IMR-90 (cell line): Measurements from ENCODE around the gene ESYT1. TPM values are rescaled to one million over a fixed set of nuclear protein-coding genes. Genes with fewer than 3 reads are reported as not detected.

Experiments
- ATAC-seq: fragments of 200-7000 bp; cut with Tn5 transposase; 2 replicates; pipeline ENCODE4 v1.9.1; 2020; ENCODE audit warnings: low read depth, mild to moderate bottlenecking, moderate library complexity
- BruUV-seq: library from RNA; stranded (reverse); fragments of 400-500 nt; replicated peaks from 2 replicates; lab custom pipeline; 2021; lab: Mats Ljungman, UMichigan
- CTCF ChIA-PET: fragments of 300-600 bp; formaldehyde crosslinking; extraction: SDS; loops from one replicate; lab custom pipeline; 2021; ENCODE audit warnings: antibody characterized with exemption; lab: Yijun Ruan, JAX
- POLR2A ChIA-PET: fragments of 300-600 bp; sonication (Branson Sonifier 250); formaldehyde crosslinking; loops from one replicate; lab custom pipeline; 2022; ENCODE audit warnings: antibody characterized with exemption; ENCODE audit not compliant: unreplicated experiment; lab: Charles Lee
- DNase-seq: peaks from one replicate; pipeline ENCODE4 v3.0.0; 2013
- H2AFZ ChIP-seq: replicated peaks from 2 replicates; pipeline ENCODE3; 2013; ENCODE audit warnings: low read length, mild to moderate bottlenecking; ENCODE audit not compliant: poor library complexity
- H2AK5ac ChIP-seq: 2 replicates; pipeline ENCODE4 v1.6.1; 2013; ENCODE audit warnings: low read depth, low read length, inconsistent platforms
- H2AK9ac ChIP-seq: replicated peaks from 2 replicates; pipeline ENCODE3; 2013; ENCODE audit warnings: mild to moderate bottlenecking, low read depth, low read length, moderate library complexity; ENCODE audit not compliant: poor library complexity
- H2BK120ac ChIP-seq: 2 replicates; pipeline ENCODE4 v1.6.1; 2013; ENCODE audit warnings: low read depth, low read length, inconsistent platforms
- H2BK15ac ChIP-seq: 3 replicates; pipeline ENCODE4 v1.6.1; 2013; ENCODE audit warnings: low read depth, low read length, inconsistent platforms
- H2BK20ac ChIP-seq: 2 replicates; pipeline ENCODE4 v1.6.1; 2013; ENCODE audit warnings: low read depth, mild to moderate bottlenecking, inconsistent platforms, low read length, moderate library complexity
- H2BK5ac ChIP-seq: 2 replicates; pipeline ENCODE4 v1.6.1; 2013; ENCODE audit warnings: mild to moderate bottlenecking, low read depth, low read length, inconsistent platforms; ENCODE audit not compliant: poor library complexity, severe bottlenecking
- H3K14ac ChIP-seq: replicated peaks from 2 replicates; pipeline ENCODE4 v1.6.1; 2013; ENCODE audit warnings: low read depth, low read length, inconsistent platforms
- H3K18ac ChIP-seq: 2 replicates; pipeline ENCODE4 v1.6.1; 2013; ENCODE audit warnings: low read depth, low read length, control low read depth
- H3K23ac ChIP-seq: 2 replicates; pipeline ENCODE4 v1.6.1; 2013; ENCODE audit warnings: low read depth, low read length, inconsistent platforms
- H3K27ac ChIP-seq: 2 replicates; pipeline ENCODE4 v1.5.1; 2013; ENCODE audit warnings: mild to moderate bottlenecking, control low read depth, low read length; ENCODE audit not compliant: insufficient read depth
- H3K27me3 ChIP-seq: 2 replicates; pipeline ENCODE4 v1.6.1; 2013; ENCODE audit warnings: low read length; ENCODE audit not compliant: control insufficient read depth, insufficient read depth
- H3K36me3 ChIP-seq: 2 replicates; pipeline ENCODE4 v1.6.1; 2013; ENCODE audit warnings: low read length, mixed read lengths; ENCODE audit not compliant: control insufficient read depth, insufficient read depth
- H3K4ac ChIP-seq: 2 replicates; pipeline ENCODE4 v1.6.1; 2013; ENCODE audit warnings: low read depth, low read length, inconsistent platforms
- H3K4me1 ChIP-seq: 2 replicates; pipeline ENCODE4 v1.6.1; 2013; ENCODE audit warnings: low read length, mixed read lengths; ENCODE audit not compliant: control insufficient read depth, insufficient read depth
- H3K4me2 ChIP-seq: 2 replicates; pipeline ENCODE4 v1.6.1; 2013; ENCODE audit warnings: low read depth, mild to moderate bottlenecking, control low read depth, low read length, moderate library complexity
- H3K4me3 ChIP-seq: 2 replicates; pipeline ENCODE4 v1.5.1; 2013; ENCODE audit warnings: low read depth, mild to moderate bottlenecking, control low read depth, low read length, moderate library complexity; ENCODE audit not compliant: insufficient read depth
- H3K56ac ChIP-seq: 2 replicates; pipeline ENCODE4 v1.6.1; 2013; ENCODE audit warnings: low read length, inconsistent platforms; ENCODE audit not compliant: insufficient read depth; ENCODE audit errors: extremely low read depth
- H3K79me1 ChIP-seq, 2 experiments: 2 replicates each; pipeline ENCODE4 v1.6.1; 2013; ENCODE audit warnings: low read length in 2 of 2, inconsistent platforms in 1 of 2, low read depth in 1 of 2
- H3K9ac ChIP-seq: 2 replicates; pipeline ENCODE4 v1.6.1; 2013; ENCODE audit warnings: low read depth, low read length, control low read depth
- H3K9me1 ChIP-seq: 2 replicates; pipeline ENCODE4 v1.6.1; 2013; ENCODE audit warnings: low read length, inconsistent platforms; ENCODE audit not compliant: insufficient read depth
- H3K9me3 ChIP-seq: 2 replicates; pipeline ENCODE4 v1.6.1; 2013; ENCODE audit warnings: low read length; ENCODE audit not compliant: control insufficient read depth, insufficient read depth
- H4K20me1 ChIP-seq: 2 replicates; pipeline ENCODE4 v1.6.1; 2013; ENCODE audit warnings: low read length, inconsistent platforms; ENCODE audit not compliant: insufficient read depth
- H4K5ac ChIP-seq: 2 replicates; pipeline ENCODE4 v1.6.1; 2013; ENCODE audit warnings: mild to moderate bottlenecking, low read depth, low read length, control low read depth
- H4K8ac ChIP-seq, 2 experiments: 2 replicates each; pipeline ENCODE4 v1.6.1; 2013; ENCODE audit warnings: low read depth in 2 of 2, low read length in 2 of 2, control low read depth in 1 of 2, inconsistent platforms in 1 of 2
- H4K91ac ChIP-seq: 2 replicates; pipeline ENCODE4 v1.6.1; 2013; ENCODE audit warnings: low read depth, low read length, inconsistent platforms; ENCODE audit not compliant: insufficient read depth
- BHLHE40 ChIP-seq: fragments of 150-350 bp; IDR thresholded peaks from 2 replicates; pipeline ENCODE4 v1.6.1; 2016; ENCODE audit warnings: mild to moderate bottlenecking, low read depth, low read length
- CEBPB ChIP-seq: IDR thresholded peaks from 2 replicates; pipeline ENCODE4 v1.6.1; 2012; ENCODE audit warnings: low read depth, low read length, improper control_type of control experiment
- CHD1 ChIP-seq: IDR thresholded peaks from 2 replicates; pipeline ENCODE4 v1.6.1; 2012; ENCODE audit warnings: low read depth, low read length, improper control_type of control experiment
- CTCF ChIP-seq: conservative IDR thresholded peaks from 2 replicates; pipeline ENCODE4 v1.5.1; 2012; ENCODE audit warnings: mild to moderate bottlenecking, low read depth, low read length, improper control_type of control experiment
- FOS ChIP-seq: fragments of 150-350 bp; IDR thresholded peaks from 2 replicates; pipeline ENCODE4 v1.6.1; 2016; ENCODE audit warnings: low read depth, low read length
- MAFK ChIP-seq: IDR thresholded peaks from 2 replicates; pipeline ENCODE4 v1.6.1; 2012; ENCODE audit warnings: low read depth, low read length, improper control_type of control experiment
- MAZ ChIP-seq: IDR thresholded peaks from 2 replicates; pipeline ENCODE4 v1.6.1; 2012; ENCODE audit warnings: low read depth, mild to moderate bottlenecking, low read length, improper control_type of control experiment, moderate library complexity, borderline replicate concordance
- MXI1 ChIP-seq: IDR thresholded peaks from 2 replicates; pipeline ENCODE4 v1.6.1; 2012; ENCODE audit warnings: low read depth, mild to moderate bottlenecking, low read length, moderate library complexity, borderline replicate concordance
- NFE2L2 ChIP-seq: fragments of 150-350 bp; IDR thresholded peaks from 2 replicates; pipeline ENCODE4 v1.6.1; 2016; ENCODE audit warnings: low read depth, mild to moderate bottlenecking, low read length
- POLR2A ChIP-seq: IDR thresholded peaks from 2 replicates; pipeline ENCODE4 v1.6.1; 2012; ENCODE audit warnings: mild to moderate bottlenecking, low read depth, low read length
- RAD21 ChIP-seq: IDR thresholded peaks from 2 replicates; pipeline ENCODE4 v1.6.1; 2012; ENCODE audit warnings: low read length, improper control_type of control experiment
- RCOR1 ChIP-seq: IDR thresholded peaks from 2 replicates; pipeline ENCODE4 v1.6.1; 2012; ENCODE audit warnings: mild to moderate bottlenecking, low read length, improper control_type of control experiment; ENCODE audit not compliant: insufficient replicate concordance
- RFX5 ChIP-seq: IDR thresholded peaks from 2 replicates; pipeline ENCODE4 v1.8.0; 2012; ENCODE audit warnings: low read depth, mild to moderate bottlenecking, low read length, moderate library complexity
- SMC3 ChIP-seq: fragments of 150-350 bp; IDR thresholded peaks from 2 replicates; pipeline ENCODE4 v1.6.1; 2016; ENCODE audit warnings: low read depth, mild to moderate bottlenecking, antibody characterized with exemption, low read length, moderate library complexity
- USF2 ChIP-seq: fragments of 150-350 bp; IDR thresholded peaks from 2 replicates; pipeline ENCODE4 v1.6.1; 2017; ENCODE audit warnings: mild to moderate bottlenecking, antibody characterized with exemption, low read length, low read depth
- WGBS, 2 experiments: methylation state at CpG; one replicate each; pipeline versions ENCODE4 v1.1.5 to v1.1.7; 2013; ENCODE audit warnings: missing lambda C conversion rate in 2 of 2; ENCODE audit not compliant: insufficient read length in 1 of 2; ENCODE audit errors: extremely low coverage in 2 of 2; 5-methylcytosine and 5-hydroxymethylcytosine counted together
- dilution Hi-C: fragments of 300-500 bp; cut with HindIII; formaldehyde crosslinking; loops from one replicate; pipeline ENCODE4 v1.14.3; 2018; ENCODE audit warnings: low sequenced_read_pairs; ENCODE audit not compliant: unreplicated experiment
- in situ Hi-C: fragments of 300-500 bp; cut with MboI; formaldehyde crosslinking; loops from 3 replicates; pipeline ENCODE4 v1.14.3; 2019; ENCODE audit warnings: low sequenced_read_pairs, inconsistent platforms, mixed read lengths
- intact Hi-C: fragments of 100-400 bp; cut with micrococcal nuclease; formaldehyde crosslinking; loops from 2 replicates; pipeline ENCODE4 v1.10.0; 2022
- polyA plus RNA-seq, 3 experiments: library from polyadenylated mRNA; depleted of rRNA; stranded (reverse); fragments of >200 nt; gene quantifications; 2 replicates each; pipeline ENCODE4 v1.2.3, GENCODE V29; 2012; ENCODE audit warnings: low replicate concordance in 1 of 3
- total RNA-seq: library from RNA; depleted of rRNA; stranded (reverse); fragments of >200 nt; gene quantifications from 2 replicates; pipeline ENCODE4 v1.2.3, GENCODE V29; 2012
- TF ChIP-seq, protein P1 (sequence below): fragments of 150-350 bp; IDR thresholded peaks from 2 replicates; pipeline ENCODE4 v1.6.1; 2016; ENCODE audit warnings: low read depth, mild to moderate bottlenecking, low read length, moderate library complexity, borderline replicate concordance

Gene ESYT1
- total and polyA plus RNA-seq, 2 of the 4 experiments (the other 2 are of a cell fraction): 150 to 153 TPM

- Histone ChIP-seq H3K4me3 (no peak overlapping the region), H4K91ac (no peak overlapping the region), H3K27ac (no peak overlapping the region), H3K14ac (no peak overlapping the region), H3K79me1 (peaks cover 22 to 56% of the 10 kb centered on the region in 2 experiments), H2AK9ac (no peak overlapping the region), H3K18ac (no peak overlapping the region), H3K9me3 (no peaks in the 10 kb centered on the region), H2BK15ac (no peak overlapping the region), H2BK120ac (no peak overlapping the region), H4K20me1 (peaks cover 15% of the 10 kb centered on the region), H2BK20ac (no peak overlapping the region), H3K27me3 (no peaks in the 10 kb centered on the region), H3K4me2 (no peak overlapping the region), H3K56ac (no peak overlapping the region), H3K4me1 (peaks cover 14% of the 10 kb centered on the region), H2AK5ac (no peak overlapping the region), H4K5ac (no peak overlapping the region), H3K4ac (no peak overlapping the region), H4K8ac (no peak overlapping the region), H3K9me1 (peaks cover 14% of the 10 kb centered on the region), H3K23ac (no peak overlapping the region), H3K36me3 (peaks cover 13% of the 10 kb centered on the region), H2BK5ac (no peak overlapping the region), H2AFZ (no peak overlapping the region), H3K9ac (no peak overlapping the region)
- BruUV-seq: no TSS peak
- no peak for TF ChIP-seq MXI1
- no peak for TF ChIP-seq CHD1
- no peak for TF ChIP-seq MAZ
- TF ChIP-seq CTCF: no peak
- TF ChIP-seq RAD21: no peak
- TF ChIP-seq NFE2L2: no peak
- TF ChIP-seq SMC3: no peak
- TF ChIP-seq, protein P1, sequence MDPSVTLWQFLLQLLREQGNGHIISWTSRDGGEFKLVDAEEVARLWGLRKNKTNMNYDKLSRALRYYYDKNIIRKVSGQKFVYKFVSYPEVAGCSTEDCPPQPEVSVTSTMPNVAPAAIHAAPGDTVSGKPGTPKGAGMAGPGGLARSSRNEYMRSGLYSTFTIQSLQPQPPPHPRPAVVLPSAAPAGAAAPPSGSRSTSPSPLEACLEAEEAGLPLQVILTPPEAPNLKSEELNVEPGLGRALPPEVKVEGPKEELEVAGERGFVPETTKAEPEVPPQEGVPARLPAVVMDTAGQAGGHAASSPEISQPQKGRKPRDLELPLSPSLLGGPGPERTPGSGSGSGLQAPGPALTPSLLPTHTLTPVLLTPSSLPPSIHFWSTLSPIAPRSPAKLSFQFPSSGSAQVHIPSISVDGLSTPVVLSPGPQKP: no peak
- TF ChIP-seq BHLHE40: no peak
- no peak for TF ChIP-seq RCOR1
- TF ChIP-seq MAFK: no peak
- no peak for TF ChIP-seq USF2
- no peak for TF ChIP-seq RFX5
- no peak for TF ChIP-seq FOS
- TF ChIP-seq CEBPB: no peak
- no peak for TF ChIP-seq POLR2A
- dilution Hi-C loops (no loop called here), intact Hi-C loops (no loop called here), in situ Hi-C loops (no loop called here)
- WGBS, 2 experiments: 93% methylated on average over 3 of the region's 5 CpGs; no CpG with 5 or more reads in 1 of the 2 experiments
- ATAC-seq (no peak), DNase-seq (no peak)
- POLR2A ChIA-PET: no interaction called here
- CTCF ChIA-PET: interaction anchor here (0.8 kb wide), 1 partner anchor 36 kb away, joined by 3 read pairs; the partner anchor contains the start of gene ZC3H10
These were observed 26.8 kb downstream of the ESYT1 start for GRCh38 chr12:56154818-56155217.
